ENCODE results near the gene ADCYAP1R1. TPM values are rescaled to one million over a fixed set of nuclear protein-coding genes. Genes with fewer than 3 reads are reported as not detected.

Gene ADCYAP1R1
- 1 to 10 TPM in 1 of 4 donors, under 1 TPM in 3; 0.78 to 1.2 (median 0.89) TPM for polyA plus RNA-seq (ENCODE audit: insufficient read length in 4 of 4)

GRCh38 chr7:31051598-31052486 lies at the start of gene ADCYAP1R1:
ADCYAP1R1 (plus strand) TSS chr7:31052308; CDS start chr7:31063265, 10,957 bp downstream.
- DNase-seq (ENCODE audit: low read depth in 4 of 4, low spot score in 2 of 4) = peak in 1 of 4 donors; percentile 37

- no peak for DNase-seq (ENCODE audit: low read depth in 4 of 4, low spot score in 2 of 4)
Measured at GRCh38 chr7:31003097-31003496, 49.0 kb upstream of the ADCYAP1R1 start.

GRCh38 chr7:31003721-31004120 lies 48.4 kb upstream of the ADCYAP1R1 start:
- DNase-seq (ENCODE audit: low read depth in 4 of 4, low spot score in 2 of 4) = no peak

GRCh38 chr7:31004393-31004792 lies 47.7 kb upstream of the ADCYAP1R1 start:
- DNase-seq (ENCODE audit: low read depth in 4 of 4, low spot score in 2 of 4) = no peak

GRCh38 chr7:31006857-31007256 lies 45.3 kb upstream of the ADCYAP1R1 start:
- DNase-seq (ENCODE audit: low read depth in 4 of 4, low spot score in 2 of 4) = no peak

- no peak for DNase-seq (ENCODE audit: low read depth in 4 of 4, low spot score in 2 of 4)
Measured at GRCh38 chr7:31007634-31008033, 44.5 kb upstream of the ADCYAP1R1 start.

- no peak for DNase-seq (ENCODE audit: low read depth in 4 of 4, low spot score in 2 of 4)
Measured at GRCh38 chr7:31014826-31015225, 37.3 kb upstream of the ADCYAP1R1 start.

- DNase-seq (ENCODE audit: low read depth in 4 of 4, low spot score in 2 of 4) = no peak
Measured at GRCh38 chr7:31017032-31017675, 35.0 kb upstream of the ADCYAP1R1 start.

GRCh38 chr7:31017721-31018120 lies 34.4 kb upstream of the ADCYAP1R1 start:
- DNase-seq (ENCODE audit: low read depth in 4 of 4, low spot score in 2 of 4) = no peak

GRCh38 chr7:31019509-31019908 lies 32.6 kb upstream of the ADCYAP1R1 start:
- no peak for DNase-seq (ENCODE audit: low read depth in 4 of 4, low spot score in 2 of 4)

- DNase-seq (ENCODE audit: low read depth in 4 of 4, low spot score in 2 of 4) = no peak
Measured at GRCh38 chr7:31020161-31020560, 31.9 kb upstream of the ADCYAP1R1 start.

GRCh38 chr7:31020652-31021051 lies 31.5 kb upstream of the ADCYAP1R1 start:
- DNase-seq (ENCODE audit: low read depth in 4 of 4, low spot score in 2 of 4) = no peak

- no peak for DNase-seq (ENCODE audit: low read depth in 4 of 4, low spot score in 2 of 4)
Measured at GRCh38 chr7:31022117-31022516, 30.0 kb upstream of the ADCYAP1R1 start.

- DNase-seq (ENCODE audit: low read depth in 4 of 4, low spot score in 2 of 4) = no peak
Measured at GRCh38 chr7:31022726-31023125, 29.4 kb upstream of the ADCYAP1R1 start.

- no peak for DNase-seq (ENCODE audit: low read depth in 4 of 4, low spot score in 2 of 4)
Measured at GRCh38 chr7:31023877-31024276, 28.2 kb upstream of the ADCYAP1R1 start.

- peak; percentile 57 to 82 (median 71) for DNase-seq (ENCODE audit: low read depth in 4 of 4, low spot score in 2 of 4)
Measured at GRCh38 chr7:31027161-31027965, 24.7 kb upstream of the ADCYAP1R1 start.

GRCh38 chr7:31028006-31028405 lies 24.1 kb upstream of the ADCYAP1R1 start:
- DNase-seq (ENCODE audit: low read depth in 4 of 4, low spot score in 2 of 4) = no peak

- DNase-seq (ENCODE audit: low read depth in 4 of 4, low spot score in 2 of 4) = no peak
Measured at GRCh38 chr7:31028417-31028992, 23.6 kb upstream of the ADCYAP1R1 start.

GRCh38 chr7:31029251-31030042 lies 22.7 kb upstream of the ADCYAP1R1 start:
- no peak for DNase-seq (ENCODE audit: low read depth in 4 of 4, low spot score in 2 of 4)
